ENCODE data around the gene CCDC171.
A peak's percentile ranks its signal among the peaks of the same experiment; 100 is the strongest.

- TF ChIP-seq CTCF (IDR thresholded peaks at IDR 0.05) (no peak), POLR2A (IDR thresholded peaks at IDR 0.05) (peak in 1 of 2 donors; percentile 26), POLR2AphosphoS5 (IDR thresholded peaks at IDR 0.05) (peak in 2 of 3 donors; percentile 45 to 94)
Observed at GRCh38 chr9:15510789-15511575, 41.9 kb upstream of the CCDC171 start, which contains the start of gene PSIP1.

Measured in suprapubic skin (tissue), 4 donors.